ENCODE results near the gene RAB15.
A peak's percentile ranks its signal among the peaks of the same experiment; 100 is the strongest.

RAB15 gene

DNA sequence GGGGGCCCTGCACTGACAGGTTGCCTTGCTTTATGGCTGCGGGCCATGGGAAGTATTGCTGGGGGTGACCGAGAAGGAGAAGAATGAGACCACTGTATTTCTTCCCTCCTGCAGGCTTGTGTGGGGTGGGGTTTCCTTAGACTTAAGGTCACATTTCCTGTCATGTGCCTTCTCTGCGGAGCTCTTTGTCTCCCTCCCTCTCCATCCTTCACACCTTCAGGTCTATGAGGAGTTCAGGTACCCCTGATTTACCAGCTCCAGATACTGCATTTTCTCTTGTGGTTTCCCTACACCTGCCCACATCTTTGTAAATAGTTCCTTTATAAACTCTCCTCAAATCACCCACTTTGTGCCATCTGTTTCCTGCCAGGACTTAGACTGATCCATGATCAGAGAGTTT lies 18.2 kb upstream of the RAB15 start:
- no peak for DNase-seq (ENCODE audit: low read depth)

DNA sequence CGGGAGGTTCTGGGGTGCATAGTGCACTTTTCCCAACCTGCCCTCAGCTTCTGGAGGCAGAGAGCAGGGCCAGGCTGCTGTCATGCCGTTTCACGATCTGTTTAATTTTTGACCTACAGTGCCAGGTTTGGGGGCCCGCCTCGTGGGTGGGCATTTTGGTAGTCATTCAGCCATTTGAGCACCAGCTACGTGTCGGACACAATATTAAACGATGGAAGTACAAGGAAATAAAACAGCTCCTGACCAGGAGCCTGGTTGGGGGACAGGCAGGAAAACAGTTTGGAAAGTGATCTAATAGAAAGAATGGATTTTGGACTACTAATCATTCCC lies 15.3 kb upstream of the RAB15 start:
- DNase-seq (ENCODE audit: low read depth), result no peak

DNA sequence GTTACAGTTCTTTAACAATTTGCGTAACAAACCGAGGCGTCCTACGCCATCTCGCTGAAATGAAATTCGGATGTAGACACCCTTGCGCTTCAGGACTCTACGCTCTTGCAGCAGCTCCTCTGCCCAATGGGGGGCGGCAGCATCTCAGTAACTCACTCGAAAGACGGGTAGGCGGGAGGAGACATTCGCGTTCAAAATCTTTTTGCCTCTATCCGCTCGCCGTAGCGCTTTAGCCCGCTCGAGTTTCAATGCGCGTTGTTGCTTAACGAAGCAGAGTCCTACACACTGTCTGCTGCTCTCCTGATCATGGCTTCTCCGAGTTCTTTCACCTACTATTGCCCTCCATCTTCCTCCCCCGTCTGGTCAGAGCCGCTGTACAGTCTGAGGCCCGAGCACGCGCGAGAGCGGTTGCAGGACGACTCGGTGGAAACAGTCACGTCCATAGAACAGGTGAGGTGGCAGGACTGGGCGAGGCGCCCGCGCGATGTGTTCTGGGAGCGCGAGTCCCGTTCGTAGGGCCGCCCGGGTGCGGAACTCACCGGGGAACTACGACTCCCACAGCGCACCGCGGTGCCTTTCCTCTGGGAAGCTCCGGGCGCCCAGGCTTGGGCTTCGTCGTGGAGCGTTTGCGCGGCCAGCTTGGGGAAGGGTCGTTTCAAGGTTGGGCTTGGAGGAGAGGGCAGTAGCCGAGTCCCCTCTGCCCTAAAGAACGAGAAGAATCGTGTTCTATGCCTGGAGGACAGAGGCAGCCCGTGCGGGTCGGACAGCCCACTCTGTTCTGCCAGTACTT lies 14.7 kb upstream of the RAB15 start, which contains the start of gene FNTB:
FNTB (plus strand) TSS at position 248 of the 790 bp plus-strand sequence; CDS start at position 307, 59 bp downstream.
- DNase-seq (ENCODE audit: low read depth), result peak; percentile 90

DNA sequence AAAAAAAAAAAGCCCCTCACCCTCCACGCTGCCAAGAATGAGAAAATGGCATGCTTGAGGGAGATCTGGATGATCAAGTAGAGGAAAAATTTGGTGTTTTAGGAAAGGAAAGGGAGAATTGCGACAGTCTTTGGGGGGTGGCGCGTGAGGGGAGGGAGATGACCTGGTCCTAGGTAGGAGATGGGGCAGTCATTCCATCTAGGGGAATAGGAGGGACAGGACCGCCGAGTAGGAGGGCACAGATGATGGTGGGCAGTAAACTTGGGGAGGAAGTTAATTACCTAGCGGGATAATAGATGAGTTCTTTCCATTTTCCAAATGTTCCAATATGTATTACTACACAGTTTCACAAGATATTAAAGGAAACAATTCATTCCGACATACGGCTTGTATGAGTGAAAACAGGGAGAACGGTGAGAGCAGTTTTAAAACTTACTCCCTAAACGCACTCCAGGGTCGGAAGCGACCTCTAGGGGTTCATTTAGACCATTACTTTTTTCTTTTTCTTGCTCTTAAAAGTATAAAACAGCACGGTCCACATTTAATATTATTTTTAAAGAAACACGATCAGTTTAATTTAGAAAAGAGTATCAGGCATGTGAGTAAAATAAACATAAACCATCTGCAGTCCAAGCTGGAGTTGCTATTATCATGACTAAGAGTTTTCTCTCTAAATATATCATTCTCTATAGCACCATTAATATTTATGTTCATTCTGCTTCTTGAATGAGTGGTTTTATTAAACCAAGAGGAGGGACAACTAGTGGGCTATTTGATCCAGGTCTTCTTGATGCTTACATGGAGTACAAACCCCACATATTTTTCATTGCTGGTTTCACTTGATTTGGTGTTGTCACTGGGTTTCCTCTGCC lies 11.5 kb upstream of the RAB15 start:
- no peak for DNase-seq (ENCODE audit: low read depth)

DNA sequence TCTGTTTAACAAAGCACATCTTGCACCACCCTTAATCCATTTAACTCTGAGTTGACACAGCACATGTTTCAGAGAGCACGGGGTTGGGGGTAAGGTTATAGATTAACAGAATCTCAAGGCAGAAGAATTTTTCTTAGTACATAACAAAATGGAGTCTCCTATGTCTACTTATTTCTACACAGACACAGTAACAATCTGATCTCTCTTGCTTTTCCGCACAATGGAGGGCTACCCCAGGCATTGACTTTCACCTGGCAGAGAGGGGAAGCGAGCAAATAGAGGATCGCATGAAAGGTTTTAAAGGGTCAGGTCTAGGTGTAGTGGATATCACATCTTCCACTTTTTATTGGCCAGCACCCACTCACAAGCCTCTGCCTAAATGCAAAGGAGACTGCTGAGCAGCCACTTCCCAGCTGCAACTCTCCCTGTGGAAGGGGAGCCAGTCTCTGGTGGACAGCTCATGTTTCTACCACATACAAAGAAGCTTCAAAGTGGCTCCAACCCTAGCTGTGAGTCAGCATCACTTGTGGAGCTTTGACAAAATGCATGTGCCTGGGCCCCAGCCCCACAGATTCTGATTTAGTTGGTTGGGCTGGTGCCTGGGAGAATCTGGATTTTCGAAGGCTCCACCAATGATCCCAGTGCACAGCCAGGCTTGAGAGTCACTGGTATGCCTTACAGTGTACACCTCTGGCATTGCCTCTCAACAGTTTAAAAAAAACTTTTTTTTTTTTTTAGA lies 7.4 kb upstream of the RAB15 start:
- DNase-seq (ENCODE audit: low read depth), result no peak

DNA sequence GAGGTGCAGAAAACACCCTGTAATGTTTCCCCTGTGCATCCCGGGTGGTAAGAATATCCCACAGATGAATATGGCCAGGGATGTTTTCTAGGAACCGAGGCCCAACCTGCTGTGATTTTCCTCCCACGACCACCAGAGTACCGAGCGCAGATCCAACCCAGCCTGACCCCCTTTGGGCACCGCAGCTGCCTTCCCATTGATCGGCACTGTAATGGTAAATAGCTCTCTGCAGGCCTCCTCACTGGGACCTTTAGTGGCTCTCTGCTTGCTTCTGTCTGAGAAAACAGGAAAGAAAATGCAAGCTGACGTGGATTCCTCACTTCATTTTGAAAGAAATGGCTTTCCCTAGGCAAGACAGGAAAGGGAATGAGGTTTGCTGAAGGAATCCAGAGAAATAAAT lies 2.4 kb upstream of the RAB15 start:
- DNase-seq (ENCODE audit: low read depth), result no peak

DNA sequence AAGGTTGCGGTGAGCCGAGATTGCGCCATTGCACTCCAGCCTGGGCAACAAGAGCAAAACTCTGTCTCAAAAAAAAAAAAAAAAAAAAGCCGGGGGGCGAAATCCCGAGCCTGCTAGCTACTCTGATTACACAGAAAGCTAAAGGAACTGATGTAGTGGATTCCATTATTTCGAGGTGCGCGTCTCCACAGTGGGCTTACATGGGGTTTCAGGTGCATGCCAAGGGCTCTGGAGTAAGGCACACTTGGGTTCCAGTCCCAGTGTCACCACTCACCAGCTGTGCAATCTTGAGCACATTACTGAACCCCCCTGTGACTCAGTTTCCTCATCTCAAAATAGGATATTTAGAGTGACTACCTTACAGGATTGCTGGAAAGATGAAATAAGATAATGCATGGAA lies 1.7 kb upstream of the RAB15 start:
- no peak for DNase-seq (ENCODE audit: low read depth)

DNA sequence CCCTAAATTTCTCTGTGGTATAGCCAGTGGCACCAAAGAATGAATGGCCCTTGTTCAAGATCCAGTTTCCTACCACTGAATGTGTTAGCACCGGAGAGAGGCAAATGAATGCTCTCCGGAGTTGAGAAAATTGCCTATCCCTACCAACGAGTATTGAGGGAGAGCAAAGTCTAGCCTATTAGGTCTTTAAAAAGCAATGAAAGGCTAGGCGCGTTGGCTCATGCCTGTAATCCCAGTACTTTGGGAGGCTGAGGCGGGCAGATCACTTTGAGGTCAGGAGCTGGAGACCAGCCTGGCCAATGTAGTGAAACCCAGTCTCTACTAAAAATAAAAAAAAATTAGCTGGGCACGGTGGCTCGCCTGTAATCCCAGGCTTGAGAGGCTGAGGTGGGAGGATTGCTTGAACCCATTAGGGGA lies 898 bp upstream of the RAB15 start:
- DNase-seq (ENCODE audit: low read depth), result no peak

DNA sequence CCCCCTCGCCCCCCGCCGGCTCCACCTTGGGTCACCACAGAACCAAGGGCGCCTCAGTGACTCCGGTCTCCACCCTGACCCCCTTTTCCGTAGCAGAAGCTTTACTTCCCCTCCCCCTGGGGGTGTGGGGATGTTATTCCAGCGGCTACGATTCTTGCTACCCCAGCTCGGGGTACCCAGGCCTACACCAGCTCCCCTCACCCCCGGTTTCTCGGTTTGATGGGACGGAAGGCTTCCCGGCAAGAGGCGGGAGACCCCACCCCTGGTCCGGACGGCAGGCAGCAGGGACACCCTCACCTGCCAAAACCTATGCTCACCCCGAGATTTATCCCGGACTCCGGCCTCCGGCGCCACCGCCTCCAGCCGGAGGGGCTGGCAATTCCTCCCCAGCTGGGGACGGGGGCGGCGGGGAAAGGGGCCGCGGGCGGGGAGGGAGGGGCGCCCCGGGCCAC lies 619 bp downstream of the RAB15 start:
- no peak for DNase-seq (ENCODE audit: low read depth)

DNA sequence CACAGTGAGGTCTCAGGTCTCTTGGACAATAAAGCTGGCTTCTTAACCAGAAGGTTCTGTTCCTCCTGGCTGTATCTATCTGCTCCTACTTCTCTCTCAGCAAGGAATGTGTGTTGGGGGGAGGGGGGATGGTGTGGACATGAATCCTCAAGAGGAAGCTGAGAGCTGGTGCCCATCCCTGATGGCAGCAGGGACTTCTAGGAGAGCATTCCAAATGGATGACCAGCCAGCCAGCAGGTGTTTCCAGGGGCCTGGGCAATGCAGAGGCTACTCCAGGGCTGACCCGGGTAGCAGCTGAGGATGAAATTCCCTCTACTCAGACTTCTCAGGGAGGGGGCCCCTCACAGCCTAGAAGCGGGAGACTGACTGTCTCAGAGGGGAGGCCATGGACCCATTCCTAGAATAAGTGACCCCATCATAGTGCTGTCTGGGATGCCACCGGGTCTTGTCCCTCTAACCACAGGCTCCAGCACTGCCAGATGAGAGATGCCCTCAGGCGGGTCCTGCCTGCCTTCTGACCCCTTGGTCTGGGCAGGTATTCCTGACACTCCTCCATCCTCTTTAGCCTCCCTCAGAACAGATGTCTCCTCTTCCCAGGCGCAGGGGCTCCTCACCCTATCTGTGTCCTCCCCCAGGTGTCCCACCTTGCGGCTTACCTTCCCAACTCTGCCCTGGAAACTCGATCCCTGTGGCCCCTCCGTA lies 1.2 kb downstream of the RAB15 start:
- no peak for DNase-seq (ENCODE audit: low read depth)

DNA sequence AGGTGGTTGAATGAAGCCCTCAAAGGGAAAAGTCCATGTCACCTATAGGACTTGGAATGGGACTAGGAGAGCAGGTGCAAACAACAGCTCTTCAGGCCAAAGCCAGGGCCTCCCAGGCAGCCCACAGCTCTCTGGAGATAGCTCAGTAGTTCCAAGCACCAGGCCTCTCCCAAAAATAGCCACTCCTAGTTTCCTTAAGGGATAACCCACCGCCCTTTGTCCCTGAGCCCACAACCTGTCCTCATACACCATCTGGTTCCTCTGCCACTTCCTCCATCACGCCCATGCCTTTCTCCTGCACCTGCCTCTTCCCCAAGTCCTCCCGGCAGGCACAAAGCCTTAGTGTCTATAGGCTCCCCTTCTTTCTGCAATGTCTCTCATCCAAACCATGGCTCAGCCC lies 2.1 kb downstream of the RAB15 start:
- DNase-seq (ENCODE audit: low read depth), result no peak

DNA sequence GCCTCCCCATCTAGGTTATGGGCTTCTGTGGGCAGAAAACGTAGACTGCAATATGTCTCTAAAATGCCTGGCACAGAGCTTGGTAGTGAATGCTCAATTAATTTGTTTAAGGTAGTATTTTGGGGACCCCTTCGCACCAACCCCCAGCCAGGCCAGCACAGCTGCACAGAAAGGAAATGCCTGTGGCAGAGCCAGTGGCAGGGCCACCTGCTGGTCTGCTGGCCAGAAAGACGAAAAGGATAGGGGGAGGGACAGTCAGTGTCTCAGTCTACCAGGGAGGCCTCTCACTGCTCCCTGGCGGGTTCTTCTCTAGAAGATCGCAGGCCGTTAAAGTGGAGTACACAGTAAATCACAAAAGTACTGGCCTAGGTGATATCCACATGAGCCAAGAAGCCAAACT lies 3.5 kb downstream of the RAB15 start:
- no peak for DNase-seq (ENCODE audit: low read depth)

DNA sequence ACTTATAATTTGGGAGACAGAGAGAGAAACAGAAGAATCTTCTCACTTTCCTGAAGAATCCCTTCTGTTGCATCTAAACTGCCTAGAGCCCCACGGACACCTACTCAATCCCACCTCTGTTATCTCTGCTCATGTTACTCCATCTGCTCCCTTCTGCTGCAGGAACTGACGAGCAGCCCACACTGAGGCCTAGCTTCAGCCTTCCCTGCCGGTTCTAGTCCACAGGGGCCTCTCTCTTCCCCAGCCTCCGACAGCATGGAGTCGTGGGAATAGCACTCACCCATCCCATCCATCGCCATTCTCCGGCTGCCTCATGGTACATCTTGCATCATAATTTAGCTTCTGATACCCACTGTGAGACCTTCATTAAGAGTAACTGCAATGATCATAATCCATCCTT lies 4.0 kb downstream of the RAB15 start:
- no peak for DNase-seq (ENCODE audit: low read depth)

DNA sequence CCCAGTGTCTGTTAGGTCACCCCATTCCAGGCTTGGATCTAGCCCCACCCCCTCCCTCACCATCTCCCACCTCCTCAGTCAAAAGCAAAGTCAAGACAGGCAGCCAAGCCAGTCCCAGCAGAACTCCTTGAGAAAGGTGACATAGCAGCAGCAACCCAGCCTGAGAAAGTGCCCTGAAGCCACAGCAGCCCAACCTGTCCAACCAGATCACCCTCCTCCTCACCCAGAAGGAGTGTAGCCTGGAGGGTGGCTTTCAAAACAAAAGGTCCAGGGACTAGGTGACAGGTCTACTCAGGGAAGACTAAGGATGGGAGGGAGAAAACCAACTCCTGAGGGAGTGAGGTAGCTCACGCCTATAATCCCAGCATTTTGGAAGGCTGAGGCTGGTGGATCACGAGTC lies 5.2 kb downstream of the RAB15 start:
- DNase-seq (ENCODE audit: low read depth), result no peak

DNA sequence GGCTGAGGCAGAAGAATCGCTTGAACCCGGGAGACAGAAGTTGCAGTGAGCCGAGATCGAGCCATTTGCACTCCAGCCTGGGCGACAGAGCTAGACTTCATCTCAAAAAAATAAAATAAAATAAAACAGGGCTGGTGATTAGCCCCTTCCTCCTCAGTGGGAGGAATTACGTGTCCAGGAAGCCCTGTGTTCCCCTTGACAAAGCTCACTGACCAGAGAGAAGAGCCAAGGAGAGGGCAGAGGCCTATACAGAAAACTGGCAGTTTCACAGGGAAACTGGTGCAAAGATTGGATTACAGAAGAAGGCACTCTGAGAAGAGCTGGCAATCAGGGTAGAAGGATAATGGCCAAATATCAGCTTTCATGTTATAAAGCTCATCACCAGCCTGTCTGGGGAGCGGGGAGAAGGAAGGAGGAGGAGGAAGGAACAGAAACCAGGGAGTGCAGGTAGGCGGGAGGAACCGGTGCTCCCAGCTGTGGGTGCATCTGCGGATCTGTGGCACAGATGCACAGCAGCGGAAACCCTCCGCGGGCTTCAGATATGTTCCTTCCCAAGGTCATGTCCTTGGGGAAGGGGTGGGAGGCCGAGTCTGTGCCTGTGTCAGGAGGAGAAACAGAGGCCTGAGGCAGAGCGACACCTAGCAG lies 6.7 kb downstream of the RAB15 start:
- DNase-seq (ENCODE audit: low read depth), result no peak

DNA sequence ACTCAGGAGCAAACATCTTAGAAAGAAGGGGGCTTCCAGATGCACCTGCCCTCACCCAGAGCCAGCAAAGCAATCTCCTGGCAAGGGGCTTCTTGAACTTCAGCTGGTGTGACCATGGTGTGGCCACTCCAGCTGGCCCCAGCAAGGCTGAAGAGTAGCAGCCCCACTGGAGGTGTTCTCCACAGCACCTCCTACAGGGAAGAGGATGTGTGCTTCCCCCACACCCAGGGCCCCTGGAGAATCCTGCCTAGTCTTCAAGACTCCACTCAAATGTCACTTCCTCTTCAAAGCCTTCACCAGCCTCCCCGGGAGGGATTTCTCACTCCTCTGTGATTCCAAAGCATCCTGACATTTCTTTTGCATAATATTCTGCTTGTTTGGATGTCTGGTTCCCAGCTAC lies 8.5 kb downstream of the RAB15 start:
- no peak for DNase-seq (ENCODE audit: low read depth)

DNA sequence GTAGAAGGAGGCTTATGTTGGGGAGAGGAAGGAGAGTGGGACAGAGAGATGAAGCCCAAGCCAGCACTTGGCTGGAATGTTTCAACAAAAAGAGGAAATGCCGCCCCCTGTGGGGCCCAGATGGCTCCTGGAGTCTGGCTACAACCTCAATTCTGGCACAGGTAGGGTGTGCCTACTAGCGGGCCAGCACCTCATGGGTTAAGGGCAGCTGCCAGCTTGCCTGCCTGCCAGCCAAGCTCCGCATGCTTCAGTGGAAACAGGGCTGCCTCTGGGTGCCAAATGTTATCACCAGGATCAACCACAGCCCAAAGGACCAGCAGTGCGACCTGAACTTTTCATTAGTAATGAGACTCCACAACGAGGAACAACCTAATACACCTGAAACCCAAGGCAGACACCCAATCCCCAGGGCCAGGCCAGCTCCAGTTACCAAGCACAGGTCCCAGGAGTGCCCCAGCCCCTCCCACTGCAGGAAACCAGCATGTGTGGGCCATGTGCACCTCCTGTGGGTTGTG lies 11.3 kb downstream of the RAB15 start:
- no peak for DNase-seq (ENCODE audit: low read depth)

DNA sequence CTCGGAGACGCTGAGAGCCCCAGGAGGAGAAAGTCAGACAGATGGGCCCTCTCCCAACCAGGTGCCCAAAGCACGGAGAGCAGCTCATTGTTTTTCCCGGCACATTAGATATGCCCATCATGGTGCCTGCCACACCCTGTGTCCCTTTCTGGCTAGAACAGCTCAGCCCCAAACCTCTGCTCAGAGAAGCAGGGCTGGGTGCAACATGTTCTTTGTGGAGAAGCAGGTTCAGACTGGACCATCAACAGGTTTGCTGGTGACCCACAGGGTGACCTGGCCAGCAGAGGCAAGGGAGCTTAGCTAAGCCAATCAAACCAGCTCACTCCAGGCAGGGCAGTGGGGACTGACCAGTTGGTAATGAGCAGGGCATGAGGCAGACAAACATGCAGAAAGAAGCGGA lies 13.4 kb downstream of the RAB15 start:
- DNase-seq (ENCODE audit: low read depth), result no peak

DNA sequence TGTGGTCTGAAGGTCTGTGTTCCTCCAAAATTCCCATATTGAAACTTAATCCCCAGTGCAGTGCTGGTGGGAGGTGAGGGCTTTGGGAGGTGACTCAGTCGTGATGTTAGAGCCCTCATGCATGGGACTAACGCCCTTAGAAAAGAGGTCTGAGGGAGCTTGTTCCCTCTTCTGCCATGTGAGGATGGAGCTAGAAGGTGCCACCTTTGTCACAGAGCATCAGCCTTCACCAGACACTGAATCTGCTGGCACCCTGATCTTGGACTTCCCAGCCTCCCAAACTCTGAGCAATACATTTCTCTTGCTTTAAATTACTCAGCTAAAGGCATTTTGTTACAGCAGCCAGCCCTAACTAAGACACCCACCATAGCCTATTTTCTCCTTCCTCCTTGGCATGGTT lies 13.9 kb downstream of the RAB15 start:
- no peak for DNase-seq (ENCODE audit: low read depth)

DNA sequence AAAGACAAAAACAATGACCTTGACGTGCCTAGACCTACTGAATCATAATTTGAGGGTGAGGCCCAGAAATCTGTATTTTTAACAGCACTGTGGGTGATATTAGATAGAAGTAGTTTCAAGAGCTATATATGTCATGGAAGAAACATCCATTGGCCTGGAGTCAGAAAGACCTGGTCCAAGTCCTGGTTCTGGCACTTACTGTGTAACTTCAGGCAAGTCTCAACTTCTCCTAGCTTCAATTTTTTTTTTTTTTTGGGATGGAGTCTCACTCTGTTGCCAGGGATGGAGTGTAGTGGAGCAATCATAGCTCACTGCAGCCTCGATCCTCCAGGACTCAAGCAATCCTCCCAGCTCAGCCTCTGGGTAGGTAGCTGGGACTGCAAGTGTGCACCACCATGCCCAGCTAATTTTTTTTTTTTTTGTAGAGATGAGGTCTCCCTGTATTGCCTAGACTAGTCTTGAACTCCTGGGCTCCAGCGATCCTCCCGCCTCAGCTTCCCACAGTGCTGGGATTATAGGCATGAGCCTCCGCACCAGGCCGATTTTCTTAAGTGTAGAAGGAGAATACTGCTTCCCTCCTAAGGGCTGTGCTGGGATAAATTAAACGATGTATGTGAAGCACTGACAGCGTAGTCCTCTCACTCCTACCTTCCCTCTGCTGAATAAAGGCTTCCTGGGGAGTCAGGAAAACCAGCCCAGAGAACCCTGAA lies 15.3 kb downstream of the RAB15 start:
- no peak for DNase-seq (ENCODE audit: low read depth)

DNA sequence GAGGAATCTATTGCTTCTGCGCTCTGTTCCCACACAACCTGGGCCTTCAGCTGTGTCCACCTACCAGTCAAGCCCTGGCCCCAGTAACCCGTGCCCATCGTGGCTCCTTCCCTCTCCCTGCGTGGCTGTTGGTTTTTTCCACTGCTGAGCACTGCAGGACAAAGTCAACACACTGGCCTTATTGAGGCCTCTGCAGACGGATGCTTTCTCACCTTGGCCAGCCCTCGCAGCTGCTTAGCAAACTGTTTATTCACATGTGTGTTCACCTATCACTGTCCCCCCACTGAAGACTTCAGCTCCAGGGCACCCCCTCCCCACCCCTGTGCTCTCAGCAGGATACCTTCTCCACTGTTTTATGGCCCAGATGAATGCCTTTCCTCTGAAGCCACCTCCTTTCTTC lies 16.8 kb downstream of the RAB15 start:
- no peak for DNase-seq (ENCODE audit: low read depth)

Data from T follicular helper cell (primary cell).